T1000 (cell line): Measurements from ENCODE around the gene POLR1A.

ENCODE experiments used
- DNase-seq: peaks from one replicate; lab custom pipeline; 2025; ENCODE audit warnings: mixed read lengths; lab: John Stamatoyannopoulos, UW

The POLR1A gene

GRCh38 chr2:85978883-85979780 is 126.6 kb downstream of the POLR1A start:
- DNase-seq: no peak

- DNase-seq: no peak
These were observed 129.4 kb downstream of the POLR1A start for GRCh38 chr2:85976106-85976920.

DNA sequence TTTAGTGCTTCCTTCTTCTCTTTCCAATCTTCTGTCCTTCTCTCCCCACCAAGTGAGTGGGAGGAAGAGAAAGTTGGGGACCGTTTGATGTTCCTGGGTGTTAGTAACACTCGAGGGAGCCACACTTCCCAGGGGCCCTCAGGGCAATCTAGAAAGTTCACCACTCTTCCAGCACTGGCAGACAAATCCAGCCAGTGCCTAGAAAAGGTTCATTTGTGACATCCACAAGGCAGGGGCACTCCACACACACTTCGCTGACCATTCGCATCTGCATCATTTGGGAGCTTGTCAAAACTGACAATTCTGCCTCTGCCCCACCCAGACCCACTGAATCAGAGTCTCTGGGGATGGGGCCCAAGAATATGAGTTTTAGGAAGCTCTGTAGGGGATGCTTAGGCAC is 130.1 kb downstream of the POLR1A start:
- no peak for DNase-seq

- DNase-seq: no peak
These were observed 131.3 kb downstream of the POLR1A start for GRCh38 chr2:85974390-85974789.

- DNase-seq: no peak
These were observed 133.3 kb downstream of the POLR1A start for GRCh38 chr2:85972355-85972754.

- no peak for DNase-seq
These were observed 134.3 kb downstream of the POLR1A start for GRCh38 chr2:85971366-85971765.
